HL-60 (cell line): ENCODE results near the gene SETBP1.

ENCODE experiments used
- CTCF ChIP-seq: IDR thresholded peaks from one replicate; pipeline ENCODE4 v1.5.1; 2011; ENCODE audit warnings: low read length, control low read depth, inconsistent platforms; ENCODE audit not compliant: insufficient read depth
- GABPA ChIP-seq: IDR thresholded peaks from 2 replicates; pipeline ENCODE4 v1.6.1; 2012; ENCODE audit warnings: low read depth
- POLR2AphosphoS5 ChIP-seq: IDR thresholded peaks from 2 replicates; pipeline ENCODE4 v1.6.1; 2012; ENCODE audit warnings: low read depth
- REST ChIP-seq: IDR thresholded peaks from 2 replicates; pipeline ENCODE4 v1.6.1; 2012; ENCODE audit warnings: low read depth; ENCODE audit not compliant: insufficient replicate concordance

GRCh38 chr18:44817831-44818473, 137.3 kb downstream of the SETBP1 start:
- TF ChIP-seq CTCF, result no peak
- no peak for TF ChIP-seq POLR2AphosphoS5
- TF ChIP-seq REST, result no peak
- TF ChIP-seq GABPA, result no peak
